Gastrocnemius medialis (tissue), 4 donors: ENCODE measurements around the gene GTF2I. TPM values are rescaled to one million over a fixed set of nuclear protein-coding genes. Genes with fewer than 3 reads are reported as not detected.
"Not testable (repeated sequence)": the region's sequence is repeated elsewhere in the genome, so short reads cannot be mapped to it uniquely, and the experiment has no call there.

Experiments used
- ATAC-seq, 2 donors: fragments of 150-250 bp; one replicate each; pipeline ENCODE4 v1.9.1; 2016
- DNase-seq, 2 donors: peaks; one replicate each; pipeline ENCODE4 v3.0.0-alpha.2; 2019
- H3K27ac ChIP-seq, 4 donors: fragments of 200-600 bp; sonication (generic); 1 replicate in 1 of 4; 2 replicates in 3 of 4; pipeline ENCODE4 v1.5.1; 2016 to 2018; ENCODE audit warnings: mild to moderate bottlenecking in 2 of 4, moderate library complexity in 1 of 4
- H3K27me3 ChIP-seq, 3 donors: fragments of 200-600 bp; sonication (generic) in 2 of 3; 1 replicate in 1 of 3; 2 replicates in 2 of 3; pipeline versions ENCODE4 v1.5.1 to v1.6.0; 2016 to 2019; ENCODE audit warnings: mild to moderate bottlenecking in 1 of 3, moderate library complexity in 1 of 3
- H3K36me3 ChIP-seq, 2 donors: fragments of 200-600 bp; sonication (generic) in 1 of 2; one replicate each; pipeline ENCODE4 v1.5.1; 2017 to 2018
- H3K4me1 ChIP-seq, 2 donors: fragments of 200-600 bp; sonication (generic) in 1 of 2; one replicate each; pipeline ENCODE4 v1.5.1; 2016 to 2017; ENCODE audit warnings: mild to moderate bottlenecking in 2 of 2
- H3K4me3 ChIP-seq, 4 donors: fragments of 200-600 bp; sonication (generic) in 3 of 4; 1 replicate in 1 of 4; 2 replicates in 3 of 4; pipeline ENCODE4 v1.5.1; 2016 to 2019; ENCODE audit warnings: mild to moderate bottlenecking in 2 of 4
- H3K9me3 ChIP-seq, 3 donors: fragments of 200-600 bp; sonication (generic) in 2 of 3; 1 replicate in 1 of 3; 2 replicates in 2 of 3; pipeline ENCODE4 v1.5.1; 2016 to 2019
- CTCF ChIP-seq, 5 experiments: fragments of 450-650 bp in 3 of 5; fragments of 200-600 bp in 2 of 5; sonication (generic) in 2 of 5; IDR thresholded peaks in 4 of 5; conservative IDR thresholded peaks in 1 of 5; 1 replicate in 4 of 5; 2 replicates in 1 of 5; pipeline ENCODE4 v1.5.1; 2016 to 2019; ENCODE audit warnings: antibody characterized with exemption in 5 of 5, mild to moderate bottlenecking in 3 of 5, moderate library complexity in 3 of 5
- POLR2A ChIP-seq, 2 donors: fragments of 450-650 bp; IDR thresholded peaks; one replicate each; pipeline ENCODE4 v1.6.1; 2017; ENCODE audit warnings: antibody characterized with exemption in 2 of 2, mild to moderate bottlenecking in 2 of 2, moderate library complexity in 2 of 2
- in situ Hi-C, 4 donors: fragments of 200-750 bp; cut with MboI; loops; one replicate each; pipeline versions ENCODE4 v1.15.0 to v1.8.0; 2017; ENCODE audit warnings: low sequenced_read_pairs in 4 of 4
- intact Hi-C: fragments of 100-400 bp; cut with DNase I; formaldehyde crosslinking; loops from one replicate; pipeline ENCODE4 v1.15.1; 2023; ENCODE audit warnings: low total_unique reads
- total RNA-seq, 4 donors: library from RNA; depleted of rRNA; stranded (reverse); fragments of >200 nt; gene quantifications; one replicate each; pipeline versions ENCODE4 v1.1.0 to v1.2.3, GENCODE V29; 2016

Gene GTF2I
- total RNA-seq, 4 donors from 2014 or later, result 50.8 to 125 (median 104) TPM

GRCh38 chr7:74627661-74628411 lies 29.7 kb upstream of the GTF2I start:
- ATAC-seq (peak; percentile 59 to 84), DNase-seq (peak in 1 of 2 donors; percentile 77)
- Histone ChIP-seq H3K9me3 (no peaks in the 10 kb centered on the region), H3K27ac (peak overlapping the region; percentile 63 to 77 (median 74)), H3K4me1 (peaks cover 21% of the 10 kb centered on the region in 2 donors), H3K27me3 (no peaks in the 10 kb centered on the region), H3K36me3 (no peaks in the 10 kb centered on the region), H3K4me3 (peak overlapping the region in 1 of 4 donors; percentile 4)
- intact Hi-C loops (no loop called here), in situ Hi-C loops (no loop called here)
- no peak for TF ChIP-seq POLR2A (IDR thresholded peaks at IDR 0.05)
- no peak for TF ChIP-seq CTCF (IDR thresholded peaks at IDR 0.05 in 4 of 5, conservative IDR thresholded peaks at IDR 0.05 in 1 of 5)

DNA sequence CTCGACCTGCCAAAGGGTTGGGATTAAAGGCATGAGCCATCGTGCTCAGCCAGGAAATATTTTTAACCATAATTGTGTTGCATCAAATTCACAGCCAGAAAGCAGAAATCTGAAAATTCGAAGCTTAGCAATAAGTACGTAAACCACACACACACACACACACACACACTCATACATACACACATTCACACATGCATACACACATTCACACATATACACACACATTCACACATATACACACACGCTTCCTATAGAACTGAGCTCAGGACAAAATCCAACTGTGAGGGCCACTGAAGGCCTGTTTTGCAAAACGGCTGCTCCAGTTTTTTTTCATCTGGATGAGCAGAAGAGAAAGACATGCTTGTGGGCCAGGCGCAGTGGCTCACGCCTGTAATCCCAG lies 25.0 kb upstream of the GTF2I start:
- peak overlapping the region in 3 of 4 donors; percentile 42 to 89 (median 74) for H3K27ac ChIP-seq
- no peak for TF ChIP-seq POLR2A (IDR thresholded peaks at IDR 0.05)
- no peak for TF ChIP-seq CTCF (IDR thresholded peaks at IDR 0.05 in 4 of 5, conservative IDR thresholded peaks at IDR 0.05 in 1 of 5)
- in situ Hi-C loops (no loop called here), intact Hi-C loops (no loop called here)
- DNase-seq (no peak), ATAC-seq (no peak)
- no peaks in the 10 kb centered on the region for H3K9me3 ChIP-seq
- H3K4me1 ChIP-seq, result peaks cover 35 to 36% of the 10 kb centered on the region in 2 donors
- H3K27me3 ChIP-seq, result no peaks in the 10 kb centered on the region
- no peaks in the 10 kb centered on the region for H3K36me3 ChIP-seq
- H3K4me3 ChIP-seq, result no peak overlapping the region

GRCh38 chr7:74633451-74633921 lies 24.0 kb upstream of the GTF2I start:
- Histone ChIP-seq H3K27me3 (no peaks in the 10 kb centered on the region), H3K4me3 (no peak overlapping the region), H3K36me3 (no peaks in the 10 kb centered on the region), H3K27ac (peak overlapping the region; percentile 30 to 89 (median 39)), H3K4me1 (peaks cover 25 to 26% of the 10 kb centered on the region in 2 donors), H3K9me3 (no peaks in the 10 kb centered on the region)
- no peak for DNase-seq
- no peak for ATAC-seq
- in situ Hi-C loops (no loop called here), intact Hi-C loops (no loop called here)
- TF ChIP-seq POLR2A (IDR thresholded peaks at IDR 0.05) (no peak), CTCF (IDR thresholded peaks at IDR 0.05 in 4 of 5, conservative IDR thresholded peaks at IDR 0.05 in 1 of 5) (no peak)

GRCh38 chr7:74637745-74638144 lies 19.8 kb upstream of the GTF2I start:
- Histone ChIP-seq H3K27me3 (no peaks in the 10 kb centered on the region), H3K4me1 (peaks cover 17% of the 10 kb centered on the region in 2 donors), H3K4me3 (no peak overlapping the region), H3K27ac (peak overlapping the region; percentile 49 to 94 (median 90)), H3K9me3 (no peaks in the 10 kb centered on the region), H3K36me3 (no peaks in the 10 kb centered on the region)
- DNase-seq, result no peak
- intact Hi-C loops, result no loop called here
- in situ Hi-C loops, result no loop called here
- TF ChIP-seq CTCF (IDR thresholded peaks at IDR 0.05 in 4 of 5, conservative IDR thresholded peaks at IDR 0.05 in 1 of 5), result no peak
- no peak for TF ChIP-seq POLR2A (IDR thresholded peaks at IDR 0.05)
- no peak for ATAC-seq

DNA sequence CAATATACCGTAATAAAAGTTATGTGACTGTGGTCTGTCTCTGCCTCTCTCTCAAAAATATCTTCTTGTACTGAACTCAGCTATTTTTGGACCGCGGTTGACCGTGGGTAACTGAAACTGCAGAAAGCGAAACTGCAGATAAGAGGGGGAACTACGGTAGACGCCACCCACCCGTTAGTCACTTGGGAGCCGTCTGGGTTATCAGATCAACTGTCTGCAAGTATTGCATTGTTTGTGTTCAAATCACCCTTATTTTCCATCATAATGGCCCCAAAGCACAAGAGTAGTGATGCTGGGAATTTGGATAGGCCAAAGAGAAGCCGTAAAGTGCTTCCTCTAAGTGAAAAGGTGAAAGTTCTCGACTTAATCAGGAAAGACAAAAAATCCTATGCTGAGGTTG lies 7.5 kb upstream of the GTF2I start:
- not testable (repeated sequence) for H3K36me3 ChIP-seq, H3K27me3 ChIP-seq, H3K4me1 ChIP-seq, DNase-seq, H3K9me3 ChIP-seq
- H3K4me3 ChIP-seq, result peak overlapping the region; percentile 1 to 52 (median 30)
- in situ Hi-C loops (loop anchor here in 1 of 4 donors (25.0 kb wide), 1 partner anchor 463 kb away; no protein-coding TSS in a partner anchor), intact Hi-C loops (loop anchor here (10.0 kb wide), 1 partner anchor 95 kb away; no protein-coding TSS in a partner anchor)
- H3K27ac ChIP-seq, result peak overlapping the region in 3 of 4 donors; percentile 62 to 74 (median 62)
- peak; percentile 37 to 68 for ATAC-seq

GRCh38 chr7:74650493-74651132 lies 6.9 kb upstream of the GTF2I start:
- not testable (repeated sequence) for ATAC-seq, H3K27me3 ChIP-seq, H3K4me1 ChIP-seq, H3K36me3 ChIP-seq, H3K9me3 ChIP-seq, DNase-seq
- peak overlapping the region in 1 of 4 donors; percentile 38 for H3K4me3 ChIP-seq
- peak overlapping the region in 3 of 4 donors; percentile 5 to 74 (median 62) for H3K27ac ChIP-seq
- intact Hi-C loops (loop anchor here (10.0 kb wide), 1 partner anchor 96 kb away; no protein-coding TSS in a partner anchor), in situ Hi-C loops (loop anchor here in 1 of 4 donors (25.0 kb wide), 1 partner anchor 463 kb away; no protein-coding TSS in a partner anchor)

- H3K9me3 ChIP-seq, ATAC-seq, H3K4me3 ChIP-seq, DNase-seq, H3K27me3 ChIP-seq, H3K36me3 ChIP-seq, H3K4me1 ChIP-seq: not testable (repeated sequence)
- intact Hi-C loops, result loop anchor here (10.0 kb wide), 1 partner anchor 96 kb away; no protein-coding TSS in a partner anchor
- peak overlapping the region in 1 of 4 donors; percentile 74 for H3K27ac ChIP-seq
- in situ Hi-C loops, result loop anchor here in 1 of 4 donors (25.0 kb wide), 1 partner anchor 464 kb away; no protein-coding TSS in a partner anchor
Measured at GRCh38 chr7:74651133-74651504, 6.4 kb upstream of the GTF2I start.
